CD4-positive, alpha-beta T cell treated with Interleukin-17A for 1 hour (primary cell): ENCODE results near the gene FAM120A.
"Not testable (repeated sequence)": the region's sequence is repeated elsewhere in the genome, so short reads cannot be mapped to it uniquely, and the experiment has no call there.

Experiments
- DNase-seq: peaks from one replicate; pipeline ENCODE4 v3.0.0-alpha.2; 2020

FAM120A gene

DNA sequence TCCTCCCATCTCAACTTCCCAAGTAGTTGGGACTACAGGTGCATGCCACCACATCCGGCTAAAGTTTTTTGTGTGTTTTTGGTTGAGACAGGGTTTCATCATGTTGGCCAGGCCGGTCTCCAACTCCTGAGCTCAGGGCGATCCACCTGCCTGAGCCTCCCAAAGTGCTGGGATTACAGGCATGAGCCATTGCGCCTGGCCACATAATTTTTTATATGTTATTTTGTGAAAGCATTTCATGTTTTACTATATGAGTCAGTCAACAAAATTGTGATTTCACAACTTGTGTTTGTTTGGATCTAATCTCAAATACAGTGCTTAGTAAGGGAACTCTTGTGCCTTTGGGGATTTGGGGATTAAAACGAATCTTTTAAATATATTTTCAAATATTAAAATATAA lies 21.9 kb downstream of the FAM120A start:
- no peak for DNase-seq

DNA sequence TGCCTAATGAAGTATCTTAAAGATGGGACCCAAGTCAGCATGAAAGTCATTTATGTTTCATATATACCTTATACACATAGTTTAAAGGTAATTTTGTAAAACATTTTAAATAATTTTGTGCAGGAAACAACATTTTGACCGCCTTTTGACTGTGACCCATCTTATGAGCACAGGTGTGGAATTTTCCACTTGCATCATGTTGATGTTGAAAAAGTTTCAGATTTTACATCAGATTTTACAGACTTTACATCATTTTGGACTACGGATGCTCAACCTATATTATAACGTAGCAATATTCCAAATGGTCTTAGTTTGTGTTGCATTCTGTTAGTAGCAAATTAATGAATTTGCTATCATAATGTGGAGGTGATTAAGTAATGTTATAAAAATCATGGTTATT lies 23.6 kb downstream of the FAM120A start:
- DNase-seq = no peak

DNA sequence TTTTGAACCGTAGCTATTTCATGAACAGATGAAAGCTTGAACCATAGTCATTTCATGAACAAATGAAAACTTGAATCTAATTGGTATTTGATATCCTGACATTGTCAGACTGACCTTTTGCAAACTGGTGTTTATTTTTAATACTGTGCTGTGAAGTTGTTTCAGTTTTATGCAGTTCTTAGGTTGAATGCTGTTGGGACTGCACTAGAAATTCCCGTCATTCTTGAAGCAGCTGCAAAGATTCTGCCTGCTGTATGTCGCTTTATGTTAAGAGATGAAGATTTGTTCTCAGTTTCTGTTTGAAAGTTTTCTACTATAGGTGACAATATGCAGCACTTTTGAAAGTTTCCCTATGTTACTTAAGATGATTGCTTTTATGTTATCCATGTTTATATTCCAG lies 24.4 kb downstream of the FAM120A start:
- no peak for DNase-seq

DNA sequence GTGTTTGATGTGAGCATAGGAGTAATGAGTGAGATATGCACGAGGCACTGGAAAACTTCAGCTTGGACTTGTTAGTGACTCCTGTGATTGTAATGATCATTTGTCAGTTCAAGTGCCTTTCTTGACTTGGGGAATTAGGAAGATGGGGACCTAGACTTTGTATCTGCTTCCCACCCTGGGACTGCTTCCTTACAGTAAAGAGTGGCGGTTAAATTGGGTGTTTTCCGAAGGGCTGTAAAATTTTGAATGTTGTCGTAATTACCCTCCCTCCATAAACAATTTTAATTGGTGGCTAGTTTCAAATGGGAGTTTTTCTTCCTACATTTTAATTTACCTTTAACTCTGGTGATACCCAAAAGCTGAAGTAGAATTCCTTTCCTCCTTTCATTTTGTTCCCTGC lies 25.4 kb downstream of the FAM120A start:
- no peak for DNase-seq

DNA sequence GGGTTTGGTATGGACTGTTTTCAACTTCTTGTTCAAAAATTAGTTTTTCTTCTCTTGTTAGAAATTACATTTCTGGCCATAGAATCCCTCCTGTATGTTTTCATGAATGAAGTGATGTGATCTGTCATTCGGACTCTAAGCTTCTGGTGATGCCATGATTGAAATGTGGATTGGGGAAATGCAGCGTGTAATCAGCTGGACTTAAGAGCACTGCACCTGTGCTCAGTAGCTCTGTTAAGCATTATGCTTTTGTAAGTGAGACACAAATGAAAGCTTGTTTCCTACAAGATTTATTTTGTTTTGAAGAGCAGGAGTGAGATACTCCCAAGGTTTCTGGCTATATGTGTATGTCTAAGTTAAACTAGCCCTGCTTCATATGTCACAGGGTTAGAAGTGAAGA lies 25.9 kb downstream of the FAM120A start:
- DNase-seq = no peak

DNA sequence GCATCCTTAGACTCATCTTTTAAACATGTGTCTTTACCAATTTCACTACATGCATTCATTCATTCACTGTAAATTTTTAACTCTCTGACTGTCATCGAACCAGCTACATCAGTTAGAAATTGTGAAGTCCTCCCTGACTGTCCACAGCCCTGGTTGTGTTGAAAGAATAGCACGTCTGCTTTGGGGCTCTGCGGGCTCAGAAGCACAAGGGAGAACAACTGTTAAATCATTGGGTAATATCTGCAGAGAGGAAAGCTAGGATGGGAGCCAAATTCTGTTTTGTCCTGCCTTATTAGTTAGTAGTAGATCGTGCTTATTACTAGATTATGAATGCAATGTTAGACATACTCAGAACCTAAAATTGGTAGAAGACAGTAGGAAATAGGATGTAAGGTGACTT lies 28.2 kb downstream of the FAM120A start:
- DNase-seq = no peak

DNA sequence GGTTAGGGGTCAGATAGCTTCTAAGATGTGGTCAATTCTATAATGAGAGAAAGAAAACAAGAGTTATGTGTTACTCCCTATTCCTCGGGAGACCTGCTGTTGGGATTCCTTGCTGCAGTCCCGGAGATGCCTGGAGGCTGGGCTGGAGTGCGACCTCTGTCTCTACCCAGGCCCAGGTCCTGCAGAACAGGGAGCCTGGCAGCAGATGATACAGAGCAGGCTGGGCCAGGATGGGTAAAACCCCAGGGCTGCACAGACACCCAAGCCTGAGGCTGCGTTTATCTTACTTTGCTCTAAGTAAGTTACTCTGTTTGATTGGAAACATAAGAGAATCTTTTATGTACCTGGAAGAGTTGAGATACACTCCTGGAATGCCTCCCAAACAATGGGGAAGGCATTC lies 28.8 kb downstream of the FAM120A start:
- no peak for DNase-seq

DNA sequence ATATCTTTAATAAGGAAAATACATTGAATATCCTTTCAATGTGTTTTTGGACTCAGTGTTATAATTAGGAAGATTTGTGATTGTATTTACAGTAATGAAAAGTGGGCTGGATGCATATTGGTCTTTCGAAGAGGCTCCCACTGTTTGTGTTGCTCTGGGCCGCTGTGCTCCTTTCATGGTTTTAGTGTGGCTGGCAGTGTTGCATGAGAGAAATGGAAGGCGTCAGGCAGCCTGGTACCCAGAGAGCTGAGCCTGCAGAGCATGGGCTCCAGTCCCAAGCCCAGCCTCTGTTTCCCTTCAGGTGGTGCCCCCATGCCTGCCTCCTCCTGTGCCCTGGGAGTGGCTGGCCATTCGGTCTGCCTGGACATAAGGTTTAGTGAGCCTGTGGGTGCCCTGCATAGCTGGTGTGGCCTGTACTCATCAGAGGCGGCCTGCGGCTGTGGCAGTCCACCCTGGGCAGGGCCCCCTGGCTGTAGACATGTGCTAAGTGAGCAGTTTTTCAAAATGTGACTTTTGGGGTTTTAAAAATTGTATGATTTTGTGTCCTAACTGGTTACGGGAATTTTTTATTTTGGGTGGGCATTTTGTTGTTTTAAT lies 29.3 kb downstream of the FAM120A start:
- no peak for DNase-seq

DNA sequence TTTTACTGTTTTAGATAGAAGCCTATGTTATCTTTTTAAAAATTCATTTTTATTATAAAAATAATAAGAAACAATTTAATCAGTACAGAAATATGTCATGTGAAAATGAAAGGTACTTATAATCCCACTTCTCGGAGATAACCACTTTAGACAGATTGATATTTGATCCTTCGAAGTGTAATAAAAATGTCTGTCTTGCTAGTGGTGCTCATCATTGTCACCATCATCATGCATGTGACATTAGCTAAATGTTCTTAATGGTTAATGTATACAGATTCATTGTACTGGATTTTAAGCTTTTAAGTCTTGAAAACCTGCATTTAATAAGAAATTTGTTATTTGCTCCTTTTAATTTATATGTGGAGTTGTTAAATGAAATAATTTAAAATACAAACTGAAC lies 32.0 kb downstream of the FAM120A start:
- no peak for DNase-seq

DNA sequence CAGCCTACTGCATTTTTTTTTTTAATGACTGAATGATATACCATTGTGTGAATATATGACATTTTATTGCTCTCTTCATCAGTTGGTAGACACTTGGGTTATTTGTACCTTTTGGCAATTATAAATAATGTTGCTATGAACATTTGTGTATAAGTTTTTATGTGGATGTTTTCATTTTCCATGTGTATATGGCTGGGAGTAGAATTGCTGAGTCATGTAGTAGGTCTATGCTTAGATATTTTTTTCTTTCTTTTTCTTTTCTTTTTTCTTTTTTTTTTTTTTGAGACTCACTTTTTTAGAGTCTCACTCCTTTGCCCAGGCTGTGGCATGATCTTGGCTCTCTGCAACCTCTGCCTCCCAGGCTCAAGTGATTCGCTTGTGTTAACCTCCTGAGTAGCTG lies 34.8 kb downstream of the FAM120A start:
- DNase-seq = no peak

DNA sequence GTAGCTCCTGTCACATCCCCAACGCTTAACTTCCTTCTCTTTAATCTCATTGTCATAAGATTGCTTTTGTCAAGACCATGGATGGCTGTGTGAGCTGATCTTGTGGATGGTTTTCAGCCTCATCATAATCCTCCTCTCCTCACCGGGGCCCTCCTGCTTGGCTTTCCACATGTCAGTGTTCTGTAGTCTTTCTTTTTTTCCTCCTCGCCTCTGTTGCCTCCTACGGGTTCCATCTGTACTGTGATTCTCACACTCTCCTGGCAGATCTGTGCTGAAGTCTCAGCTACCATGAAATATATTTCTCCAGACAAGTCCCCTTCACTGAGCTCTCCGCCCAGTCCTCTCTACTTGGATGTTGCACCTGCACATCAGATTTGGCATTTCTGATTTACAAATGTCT lies 36.8 kb downstream of the FAM120A start:
- DNase-seq = no peak

DNA sequence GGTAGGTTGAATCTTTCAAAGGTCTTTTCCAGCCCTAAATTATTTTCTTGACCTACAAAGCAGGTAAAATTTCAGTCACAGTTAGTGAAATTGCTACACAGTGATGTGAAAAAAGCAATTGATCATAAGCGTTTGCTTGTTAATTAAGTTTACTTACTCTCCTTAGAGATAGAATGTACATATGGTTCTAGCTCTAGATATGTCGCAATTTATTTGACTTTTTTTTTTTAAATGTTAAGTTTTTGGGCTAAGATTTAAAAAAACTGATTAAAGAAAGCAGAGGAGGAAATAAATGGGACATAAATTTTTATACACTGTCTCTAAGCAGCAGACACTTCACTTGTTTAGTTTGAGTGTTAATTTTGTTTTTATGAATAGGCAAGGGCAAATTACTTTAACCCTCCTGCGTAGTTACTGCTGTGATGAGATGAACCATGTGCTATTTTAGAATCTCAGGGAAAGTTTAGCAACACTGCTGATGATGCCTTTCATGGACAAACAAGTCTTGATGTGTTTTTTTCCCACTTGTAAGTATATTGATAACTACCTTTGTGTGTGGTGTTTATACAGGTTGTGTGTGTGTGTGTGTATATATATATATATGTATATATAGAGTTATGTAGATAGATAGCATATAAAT lies 40.2 kb downstream of the FAM120A start:
- DNase-seq = no peak

DNA sequence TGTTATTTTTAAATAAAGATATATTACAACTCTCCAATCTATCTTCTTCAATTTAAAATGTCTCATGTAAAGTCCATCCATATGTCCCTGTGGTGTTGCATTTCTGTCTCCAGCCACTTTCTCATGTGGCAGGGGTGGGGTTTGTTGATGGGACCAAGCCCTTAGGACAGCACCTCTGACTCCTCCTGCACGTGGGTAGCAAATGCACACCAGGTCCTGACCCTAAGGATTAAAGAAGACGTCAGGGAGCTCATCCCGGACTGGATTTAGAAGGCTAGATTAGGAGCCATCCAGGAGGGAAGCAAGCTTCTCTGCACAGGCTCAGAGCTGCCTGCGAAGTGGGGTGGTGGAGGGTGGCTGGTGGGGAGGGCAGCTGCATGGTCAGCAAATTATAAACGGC lies 40.8 kb downstream of the FAM120A start:
- DNase-seq = no peak

DNA sequence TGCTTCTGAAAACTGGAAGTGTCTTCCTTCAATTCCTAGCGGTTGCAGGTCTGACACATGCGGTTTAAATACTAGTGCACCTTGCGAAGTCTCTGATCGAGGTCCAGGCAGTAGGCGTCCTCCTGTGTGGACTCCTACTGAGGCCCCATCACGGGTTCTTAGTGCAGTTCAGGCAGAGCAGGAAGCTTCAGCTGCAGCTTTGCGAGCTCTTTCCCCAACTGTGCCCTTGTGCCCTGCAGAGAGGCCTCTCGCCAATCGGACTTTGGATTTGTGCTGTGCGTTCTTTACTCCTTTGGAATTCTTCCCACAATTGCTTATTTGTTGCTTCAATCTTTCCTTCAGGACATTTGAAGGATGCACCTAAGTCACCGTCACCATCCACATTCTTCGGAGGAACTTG lies 42.5 kb downstream of the FAM120A start:
- no peak for DNase-seq

DNA sequence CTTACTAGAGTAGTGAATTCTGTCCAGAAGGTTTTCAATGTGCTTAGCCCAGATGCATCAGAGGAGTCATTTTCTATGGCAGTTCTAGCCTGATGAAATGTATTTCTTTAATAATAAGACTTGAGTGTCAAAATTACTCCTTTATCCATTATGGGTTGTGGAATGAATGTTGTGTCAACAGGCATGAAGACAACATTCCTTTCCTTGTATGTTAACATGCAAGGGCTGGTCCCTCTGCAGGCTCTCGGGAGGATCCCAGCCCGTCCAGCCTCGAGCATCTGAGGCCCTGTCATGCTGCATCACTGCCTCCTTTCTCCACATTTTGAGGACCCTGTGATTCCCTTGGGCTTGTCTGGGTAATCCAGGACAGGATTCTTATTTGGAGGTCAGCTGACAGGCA lies 44.8 kb downstream of the FAM120A start:
- DNase-seq = no peak

DNA sequence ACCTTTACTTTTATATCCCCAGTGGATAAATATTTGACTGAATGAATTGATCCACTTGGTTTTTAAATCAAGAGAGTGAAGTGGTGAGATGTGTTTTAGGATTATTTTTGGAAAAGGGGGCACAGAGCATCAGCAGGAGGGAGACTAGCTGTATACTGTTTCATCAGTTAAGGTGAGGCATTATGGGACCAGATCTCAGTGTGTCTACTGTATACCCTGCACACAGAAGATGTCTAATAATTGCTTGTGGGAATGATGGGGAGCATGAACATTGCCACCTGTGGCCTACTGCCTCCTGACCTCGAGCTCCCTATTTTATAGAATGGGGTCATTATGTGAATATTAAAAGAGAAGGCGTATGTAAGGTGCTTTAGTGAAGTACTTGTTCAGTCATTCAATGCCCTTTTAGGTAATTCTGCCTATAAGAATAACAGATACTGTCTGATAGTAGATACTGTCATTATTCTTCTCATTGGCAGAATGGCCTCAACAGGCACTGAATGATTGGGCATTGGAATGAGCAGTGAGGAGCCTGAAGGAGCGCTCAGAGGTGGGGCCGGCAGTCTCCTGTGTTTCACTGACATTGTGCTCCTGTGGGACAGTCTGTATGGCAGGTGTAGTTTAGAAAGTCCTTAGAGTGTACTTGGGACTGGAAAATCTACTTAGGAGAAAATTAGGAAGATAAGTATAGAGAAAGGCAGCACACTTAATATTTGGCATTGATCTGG lies 49.2 kb downstream of the FAM120A start:
- DNase-seq = no peak

DNA sequence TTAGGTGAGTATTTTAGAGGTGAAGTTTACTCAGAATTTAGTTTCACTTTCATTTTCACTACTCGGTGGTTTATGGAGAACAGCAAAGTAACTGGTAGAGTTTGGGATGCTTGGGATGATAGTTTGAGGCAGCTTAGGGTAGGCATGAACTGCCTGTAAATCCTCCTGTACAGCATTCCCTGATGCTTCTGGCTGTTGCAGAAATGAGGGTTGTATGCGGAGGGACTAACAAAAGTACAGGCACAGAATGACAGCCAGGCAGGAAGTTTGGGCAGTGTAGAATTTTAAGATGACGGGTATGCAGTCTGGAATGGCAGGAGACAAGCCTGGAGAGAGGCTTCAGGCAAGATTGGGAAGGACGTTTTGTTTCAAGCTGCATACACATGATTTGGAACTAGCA lies 49.9 kb downstream of the FAM120A start:
- peak; percentile 33 for DNase-seq

DNA sequence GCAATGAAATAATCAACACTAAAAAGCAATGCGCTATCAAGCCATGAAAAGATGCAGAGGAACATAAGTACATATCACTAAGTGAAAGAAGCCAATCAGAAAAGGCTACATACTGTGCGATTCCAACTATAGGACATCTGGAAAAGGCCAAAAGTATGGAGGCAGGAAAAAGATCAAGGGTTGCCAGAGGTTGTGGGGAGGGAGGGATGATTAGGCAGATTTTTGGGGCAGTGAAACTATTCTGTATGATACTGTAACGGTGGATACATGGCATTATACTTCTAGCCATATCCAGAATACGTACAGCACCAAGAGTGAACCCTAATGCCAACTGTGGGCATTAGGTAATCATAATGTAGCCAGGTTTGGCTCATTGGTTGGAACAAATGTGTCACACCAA lies 51.9 kb downstream of the FAM120A start:
- no peak for DNase-seq

DNA sequence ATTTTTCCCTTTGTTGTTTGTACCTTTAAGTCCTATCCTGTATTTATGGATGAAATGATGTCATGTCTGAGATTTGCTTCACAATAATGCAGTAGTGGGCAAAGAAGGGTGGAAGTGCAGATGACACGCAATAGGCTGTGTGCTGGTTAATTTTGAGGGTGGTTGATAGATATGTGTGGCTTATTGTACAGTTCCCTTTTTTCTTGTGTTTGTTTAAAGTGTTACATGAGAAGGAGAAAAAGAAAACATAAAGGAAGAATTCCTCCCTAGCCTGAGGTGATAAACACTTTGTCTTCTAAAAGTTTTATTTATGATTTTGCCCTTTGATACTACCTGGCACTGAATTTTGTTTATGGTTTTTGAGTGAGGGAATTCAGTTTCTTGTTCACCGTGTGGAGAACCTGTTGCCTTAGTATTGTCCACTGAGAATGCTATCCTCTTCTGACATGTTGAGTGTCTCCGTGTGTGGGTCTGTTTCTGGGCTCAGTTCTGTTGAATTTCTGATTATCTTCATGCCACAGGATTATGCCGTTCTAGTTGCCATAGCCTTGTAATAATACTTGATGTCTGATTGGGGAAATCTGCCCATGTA lies 54.2 kb downstream of the FAM120A start:
- peak; percentile 7 for DNase-seq

DNA sequence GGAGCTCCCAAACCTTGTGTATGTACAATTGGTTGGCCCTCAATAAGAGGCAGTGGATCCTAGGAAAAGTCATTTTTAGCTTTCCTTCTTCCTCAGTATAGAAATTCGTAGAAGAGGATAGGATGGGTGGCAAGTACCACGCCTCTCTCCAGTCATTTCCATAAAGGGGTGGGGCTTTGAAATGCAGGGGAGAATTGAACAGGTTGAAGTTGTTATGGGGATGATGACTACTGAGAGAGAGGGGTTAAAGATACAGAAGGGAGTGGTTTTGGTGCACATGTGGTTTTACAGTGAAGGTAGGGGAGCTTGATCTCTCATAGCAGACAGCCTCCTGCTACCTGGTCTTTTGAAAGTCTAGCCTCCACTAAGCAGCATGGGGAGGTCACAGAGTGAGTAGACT lies 56.3 kb downstream of the FAM120A start:
- DNase-seq = no peak

DNA sequence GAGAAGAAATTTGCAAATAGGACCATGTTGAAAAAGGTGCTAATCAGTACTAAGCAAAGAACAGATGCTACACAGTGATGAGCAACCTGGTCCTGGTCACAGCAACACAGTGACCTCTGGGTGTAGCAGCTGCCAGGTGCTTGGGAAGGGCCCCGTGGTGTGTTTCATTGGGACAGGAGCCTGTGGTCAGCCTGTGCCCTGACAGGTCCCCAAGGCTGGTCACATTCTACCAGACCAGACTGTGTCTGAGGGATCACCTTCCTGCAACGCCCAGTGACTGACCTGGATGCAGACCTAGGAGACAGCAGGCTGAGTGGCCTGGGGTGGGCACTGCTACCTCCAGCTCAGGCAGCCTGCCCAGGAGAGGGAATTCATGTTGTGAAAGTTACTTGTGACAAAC lies 56.7 kb downstream of the FAM120A start:
- no peak for DNase-seq

DNA sequence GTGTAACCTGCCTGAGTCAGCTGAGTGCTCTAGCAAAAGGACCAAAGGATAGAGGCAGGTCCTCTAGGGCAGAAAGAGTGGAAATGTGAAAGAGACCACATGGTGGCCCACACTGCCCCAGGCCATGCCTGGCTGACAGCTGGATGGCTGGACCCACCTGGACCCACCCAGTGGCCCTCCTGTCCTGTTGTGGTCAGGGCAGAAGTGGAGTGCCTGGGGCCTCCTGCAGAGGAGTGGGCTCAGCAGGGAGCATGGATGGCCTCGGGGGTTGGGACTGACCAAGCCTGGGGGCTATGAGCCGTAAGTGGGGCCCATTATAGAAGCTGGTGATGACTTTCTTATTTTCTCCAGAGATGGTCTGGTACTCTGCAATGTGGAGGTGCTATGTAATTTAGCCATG lies 57.6 kb downstream of the FAM120A start:
- DNase-seq = no peak

DNA sequence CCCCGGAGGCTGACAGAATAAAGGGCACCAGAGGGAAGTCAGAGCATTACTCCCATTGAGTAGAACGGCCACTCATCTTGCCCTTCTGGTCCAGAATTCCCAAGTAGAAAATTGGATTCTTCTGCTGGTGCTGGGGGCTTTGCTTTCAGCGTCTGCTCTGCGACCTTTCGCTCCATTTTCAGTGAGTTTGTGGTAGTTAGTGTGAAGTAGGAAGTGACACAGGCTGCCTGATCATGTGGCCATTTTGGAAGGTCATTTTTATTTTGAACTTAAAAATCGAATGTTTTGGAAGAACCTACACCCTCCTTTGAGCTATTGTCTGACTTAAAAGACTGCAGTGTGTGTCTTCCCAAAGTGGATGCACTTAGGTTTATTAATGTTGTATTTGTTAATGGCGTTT lies 58.6 kb downstream of the FAM120A start:
- no peak for DNase-seq

DNA sequence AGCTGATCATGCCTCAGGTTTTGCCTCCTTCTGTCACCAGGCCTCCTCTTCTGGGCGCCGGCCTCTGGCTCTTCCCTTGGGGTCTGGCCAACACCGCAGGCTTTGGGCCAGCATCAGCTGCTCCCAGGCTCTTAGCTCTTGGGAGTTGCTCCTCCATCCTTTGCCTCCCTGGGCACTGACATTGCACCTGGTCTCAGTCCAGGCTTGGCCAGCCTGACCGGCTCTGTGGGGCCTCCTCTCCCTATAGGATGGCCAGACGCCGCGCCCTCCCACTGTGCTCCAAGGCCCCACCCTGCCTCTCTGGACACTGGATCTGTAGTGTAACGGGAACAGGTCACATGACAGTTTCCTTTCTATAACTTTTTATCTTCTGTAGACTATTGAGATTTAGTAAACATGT lies 59.7 kb downstream of the FAM120A start:
- not testable (repeated sequence) for DNase-seq
